A549 (cell line): ENCODE data around the gene GRID2. TPM values are rescaled to one million over a fixed set of nuclear protein-coding genes. Genes with fewer than 3 reads are reported as not detected.

ENCODE experiments used
- ATAC-seq, 2 experiments: fragments of 200-7000 bp in 1 of 2; fragments of >200 bp in 1 of 2; cut with Nextera tagmentation in 1 of 2; cut with Tn5 transposase in 1 of 2; 3 replicates each; pipeline versions ENCODE4 v1.8.0 to v1.9.1; 2018 to 2020; ENCODE audit warnings: mild to moderate bottlenecking in 1 of 2, moderate library complexity in 1 of 2
- CTCF ChIA-PET: fragments of 300-600 bp; sonication (Branson Sonifier 250); formaldehyde crosslinking; extraction: SDS; loops from one replicate; lab custom pipeline; 2021; ENCODE audit warnings: antibody characterized with exemption, inconsistent platforms; lab: Yijun Ruan, JAX
- POLR2A ChIA-PET: fragments of 350-600 bp; formaldehyde crosslinking; extraction: SDS; loops from one replicate; lab custom pipeline; 2021; ENCODE audit warnings: antibody characterized with exemption, inconsistent platforms; lab: Yijun Ruan, JAX
- DNase-seq, 2 experiments: peaks; one replicate each; pipeline versions ENCODE4 v3.0.0 to v3.0.0-alpha.2; 2011 to 2016; ENCODE audit warnings: low read depth in 1 of 2, low spot score in 1 of 2
- FAIRE-seq: peaks from 2 replicates; lab custom pipeline; 2011; peaks lifted over from hg19 to GRCh38; lab: Jason Lieb, UNC
- H3K27ac ChIP-seq, 2 experiments: fragments of >200 bp; sonication (Bioruptor Twin); formaldehyde crosslinking; 3 replicates each; pipeline ENCODE4 v1.5.1; 2016 to 2017
- H3K4me1 ChIP-seq: fragments of >200 bp; sonication (Bioruptor Twin); formaldehyde crosslinking; 3 replicates; pipeline ENCODE4 v1.6.1; 2016
- H3K4me2 ChIP-seq: fragments of >200 bp; sonication (Bioruptor Twin); formaldehyde crosslinking; 3 replicates; pipeline ENCODE4 v1.6.1; 2016
- H3K4me3 ChIP-seq: fragments of >200 bp; sonication (Bioruptor Twin); formaldehyde crosslinking; 3 replicates; pipeline ENCODE4 v1.5.1; 2016
- H3K9me3 ChIP-seq: fragments of >200 bp; sonication (Bioruptor Twin); formaldehyde crosslinking; 3 replicates; pipeline ENCODE4 v1.6.1; 2016
- CBX2 ChIP-seq: fragments of 200-600 bp; sonication (generic); IDR thresholded peaks from 2 replicates; pipeline ENCODE4 v1.6.1; 2016; ENCODE audit warnings: low read depth, mild to moderate bottlenecking, borderline replicate concordance
- CBX8 ChIP-seq: fragments of 200-600 bp; sonication (generic); IDR thresholded peaks from 2 replicates; pipeline ENCODE4 v1.6.1; 2016
- CTCF ChIP-seq: fragments of >200 bp; sonication (Bioruptor Twin); formaldehyde crosslinking; IDR thresholded peaks from 3 replicates; pipeline ENCODE4 v1.5.1; 2016
- EHF ChIP-seq: fragments of 250-450 bp; sonication (Bioruptor Pico); IDR thresholded peaks from 2 replicates; pipeline ENCODE4 v1.5.0; 2020; ENCODE audit warnings: mild to moderate bottlenecking
- EHMT2 ChIP-seq: fragments of 200-600 bp; sonication (generic); IDR thresholded peaks from 2 replicates; pipeline ENCODE4 v1.6.1; 2016; ENCODE audit warnings: antibody characterized with exemption, low read depth, mild to moderate bottlenecking, moderate library complexity
- EP300 ChIP-seq, 2 experiments: fragments of >200 bp; sonication (Bioruptor Twin); formaldehyde crosslinking; IDR thresholded peaks; 2 replicates in 1 of 2; 3 replicates in 1 of 2; pipeline ENCODE4 v1.6.1; 2016 to 2017
- FOSL2 ChIP-seq, 2 experiments: fragments of 450-650 bp in 1 of 2; fragments of >200 bp in 1 of 2; sonication (Bioruptor Twin) in 1 of 2; formaldehyde crosslinking; IDR thresholded peaks; 2 replicates each; pipeline versions ENCODE4 v1.5.0 to v1.6.1; 2016 to 2020; ENCODE audit warnings: mild to moderate bottlenecking in 1 of 2, moderate library complexity in 1 of 2
- FOXS1 ChIP-seq: fragments of 250-450 bp; sonication (Bioruptor Pico); IDR thresholded peaks from 2 replicates; pipeline ENCODE4 v1.5.0; 2020; ENCODE audit warnings: mild to moderate bottlenecking, moderate library complexity
- HEYL ChIP-seq: fragments of 250-450 bp; sonication (Bioruptor Pico); IDR thresholded peaks from 2 replicates; pipeline ENCODE4 v1.8.0; 2021; ENCODE audit warnings: mild to moderate bottlenecking, moderate library complexity
- HOXA7 ChIP-seq: fragments of 250-450 bp; sonication (Bioruptor Pico); IDR thresholded peaks from 2 replicates; pipeline ENCODE4 v1.5.0; 2020; ENCODE audit warnings: mild to moderate bottlenecking, moderate library complexity
- HOXB5 ChIP-seq: fragments of 250-450 bp; sonication (Bioruptor Pico); IDR thresholded peaks from 2 replicates; pipeline ENCODE4 v1.5.0; 2020; ENCODE audit warnings: mild to moderate bottlenecking, moderate library complexity
- JUN ChIP-seq, 2 experiments: fragments of >200 bp; sonication (Bioruptor Twin); formaldehyde crosslinking; IDR thresholded peaks; 2 replicates in 1 of 2; 3 replicates in 1 of 2; pipeline ENCODE4 v1.6.1; 2016 to 2017
- JUNB ChIP-seq: fragments of >200 bp; sonication (Bioruptor Twin); formaldehyde crosslinking; IDR thresholded peaks from 2 replicates; pipeline ENCODE4 v1.6.1; 2016
- KDM1A ChIP-seq: fragments of 200-600 bp; sonication (generic); IDR thresholded peaks from 2 replicates; pipeline ENCODE4 v1.6.1; 2016; ENCODE audit warnings: low read depth, mild to moderate bottlenecking
- MYC ChIP-seq: IDR thresholded peaks from 2 replicates; pipeline ENCODE4 v1.6.1; 2012; ENCODE audit warnings: mild to moderate bottlenecking, inconsistent platforms, low read length, improper control_type of control experiment, borderline replicate concordance
- NFE2L2 ChIP-seq: fragments of 150-350 bp; conservative IDR thresholded peaks from 2 replicates; pipeline ENCODE4 v1.6.1; 2014; ENCODE audit warnings: low read length
- NPAS2 ChIP-seq: fragments of 250-450 bp; sonication (Bioruptor Pico); IDR thresholded peaks from 2 replicates; pipeline ENCODE4 v1.8.0; 2022; ENCODE audit warnings: mild to moderate bottlenecking, moderate library complexity, borderline replicate concordance
- NR3C1 ChIP-seq: fragments of >200 bp; sonication (Bioruptor Twin); formaldehyde crosslinking; IDR thresholded peaks from 3 replicates; pipeline ENCODE4 v1.6.1; 2017
- RAD21 ChIP-seq, 2 experiments: fragments of >200 bp in 1 of 2; sonication (Bioruptor Twin) in 1 of 2; formaldehyde crosslinking in 1 of 2; IDR thresholded peaks in 1 of 2; conservative IDR thresholded peaks in 1 of 2; 2 replicates in 1 of 2; 3 replicates in 1 of 2; pipeline ENCODE4 v1.6.1; 2012 to 2018; ENCODE audit warnings: inconsistent platforms in 1 of 2
- RARB ChIP-seq: fragments of 250-450 bp; sonication (Bioruptor Pico); IDR thresholded peaks from 2 replicates; pipeline ENCODE4 v1.8.0; 2021; ENCODE audit warnings: mild to moderate bottlenecking, moderate library complexity
- REST ChIP-seq: fragments of 200-600 bp; sonication (generic); IDR thresholded peaks from 2 replicates; pipeline ENCODE4 v1.6.1; 2016; ENCODE audit warnings: antibody characterized with exemption, mild to moderate bottlenecking, moderate library complexity
- SREBF2 ChIP-seq: fragments of 450-650 bp; IDR thresholded peaks from 2 replicates; pipeline ENCODE4 v1.6.1; 2014; ENCODE audit warnings: mild to moderate bottlenecking, moderate library complexity
- TFCP2L1 ChIP-seq: fragments of 250-450 bp; sonication (Bioruptor Pico); IDR thresholded peaks from 2 replicates; pipeline ENCODE4 v1.5.0; 2021; ENCODE audit warnings: mild to moderate bottlenecking
- TP53 ChIP-seq: fragments of 250-450 bp; sonication (Bioruptor Pico); IDR thresholded peaks from 2 replicates; pipeline ENCODE4 v1.5.0; 2021; ENCODE audit warnings: mild to moderate bottlenecking, moderate library complexity
- ZSCAN20 ChIP-seq: fragments of 250-450 bp; sonication (Bioruptor Pico); IDR thresholded peaks from 2 replicates; pipeline ENCODE4 v1.8.0; 2022; ENCODE audit warnings: mild to moderate bottlenecking, moderate library complexity
- WGBS: methylation state at CpG from one replicate; pipeline ENCODE4 v1.1.6; 2017; ENCODE audit errors: missing lambda C conversion rate; 5-methylcytosine and 5-hydroxymethylcytosine counted together
- polyA plus RNA-seq, 4 experiments: library from polyadenylated mRNA; depleted of rRNA in 3 of 4; stranded (reverse); fragments of >200 nt; fragmentation: RNase III in 1 of 4; extraction: RNeasy Plus Mini Kit Qiagen cat#74134 plus additional on column Dnase treatment in 1 of 4; gene quantifications; 2 replicates in 3 of 4; 3 replicates in 1 of 4; pipeline ENCODE4 v1.2.3, GENCODE V29; 2011 to 2017

GRID2 gene
- polyA plus RNA-seq, 2 of the 4 experiments (the other 2 are of a cell fraction) = not detected

DNA sequence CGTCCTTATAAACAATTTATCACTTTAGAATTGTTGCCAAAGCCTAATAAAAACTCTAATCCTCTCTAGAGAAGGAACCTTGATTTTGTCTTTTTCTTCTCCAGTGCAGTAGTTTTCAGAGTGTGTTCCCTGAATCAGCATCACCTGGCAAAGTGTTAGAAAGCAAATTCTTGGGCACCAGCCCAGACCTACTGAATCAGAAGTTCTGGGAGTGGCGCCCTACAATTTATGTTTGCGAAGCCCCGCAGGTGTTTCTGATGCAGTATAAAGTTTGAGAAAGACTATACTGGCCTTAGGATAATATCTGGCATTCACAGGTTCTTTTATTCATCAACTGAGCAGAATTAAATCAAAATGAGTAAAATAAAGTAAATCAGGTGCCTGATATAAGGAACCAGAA is 879.0 kb downstream of the GRID2 start:
- Histone ChIP-seq H3K4me3 (no peak overlapping the region), H3K4me1 (no peaks in the 10 kb centered on the region), H3K4me2 (no peak overlapping the region), H3K9me3 (no peaks in the 10 kb centered on the region), H3K27ac (no peak overlapping the region)
- no peak for TF ChIP-seq EHMT2
- TF ChIP-seq TP53 = no peak
- no peak for TF ChIP-seq SREBF2
- ChIA-PET CTCF (no interaction called here), POLR2A (no interaction called here)
- no peak for FAIRE-seq
- no peak for DNase-seq
- ATAC-seq = no peak
- WGBS = 16% methylated on average over 4 of the region's 4 CpGs

GRCh38 chr4:93183576-93183975 is 879.8 kb downstream of the GRID2 start:
- POLR2A ChIA-PET = no interaction called here
- H3K4me2 ChIP-seq = no peak overlapping the region
- no peaks in the 10 kb centered on the region for H3K4me1 ChIP-seq
- DNase-seq (no peak), ATAC-seq (no peak), FAIRE-seq (no peak)
- no peak overlapping the region for H3K4me3 ChIP-seq
- no peak overlapping the region for H3K27ac ChIP-seq
- no peak for TF ChIP-seq RAD21 (conservative IDR thresholded peaks at IDR 0.05 in 1 of 2, IDR thresholded peaks at IDR 0.05 in 1 of 2)
- TF ChIP-seq HOXB5 (CRISPR knock-in tag) = no peak
- no peak for TF ChIP-seq JUN (IDR thresholded peaks at IDR 0.05)
- TF ChIP-seq CTCF = no peak
- no peak for TF ChIP-seq NPAS2 (CRISPR knock-in tag)
- TF ChIP-seq, all 56 proteins: peak for 0
- H3K9me3 ChIP-seq = no peaks in the 10 kb centered on the region
- CTCF ChIA-PET = no interaction called here

- H3K4me2 ChIP-seq = no peak overlapping the region
- DNase-seq (no peak), ATAC-seq (no peak)
- CTCF ChIA-PET = no interaction called here
- WGBS = 27% methylated on average over 2 of the region's 2 CpGs
- H3K4me1 ChIP-seq = no peaks in the 10 kb centered on the region
- no peak overlapping the region for H3K27ac ChIP-seq
- TF ChIP-seq NR3C1 = no peak
- TF ChIP-seq KDM1A = no peak
- TF ChIP-seq FOSL2 (IDR thresholded peaks at IDR 0.05) = no peak
- TF ChIP-seq FOSL2 (CRISPR knock-in tag; IDR thresholded peaks at IDR 0.05) = no peak
- TF ChIP-seq JUN (IDR thresholded peaks at IDR 0.05) = no peak
- TF ChIP-seq TFCP2L1 = no peak
- TF ChIP-seq HOXA7 (CRISPR knock-in tag) = no peak
- TF ChIP-seq EP300 (IDR thresholded peaks at IDR 0.05) = no peak
- TF ChIP-seq RARB (CRISPR knock-in tag) = no peak
- no peak for TF ChIP-seq HOXB5 (CRISPR knock-in tag)
- no peak for TF ChIP-seq REST
- no peak for TF ChIP-seq FOXS1 (CRISPR knock-in tag)
- TF ChIP-seq MYC = no peak
- TF ChIP-seq EHF = no peak
- no peak for TF ChIP-seq HEYL
- no peak for TF ChIP-seq CBX2
- no peak for TF ChIP-seq CBX8
- TF ChIP-seq EHMT2 = no peak
- no peak for TF ChIP-seq ZSCAN20 (CRISPR knock-in tag)
- no peak for TF ChIP-seq JUNB
- no peak for TF ChIP-seq NFE2L2
- TF ChIP-seq, all 56 proteins: peak for 0
- H3K4me3 ChIP-seq = no peak overlapping the region
- POLR2A ChIA-PET = no interaction called here
- FAIRE-seq = no peak
- H3K9me3 ChIP-seq = no peaks in the 10 kb centered on the region
Measured at GRCh38 chr4:93184053-93184452, 880.3 kb downstream of the GRID2 start.
